Measurements from ENCODE around the gene FAM171A2. TPM values are rescaled to one million over a fixed set of nuclear protein-coding genes. Genes with fewer than 3 reads are reported as not detected.
A peak's percentile ranks its signal among the peaks of the same experiment; 100 is the strongest.

Gene FAM171A2
- total and polyA plus RNA-seq, 2 donors (not counting 1 experiment from before 2014, with no cell fraction given), result 1.7 to 5.0 TPM

DNA sequence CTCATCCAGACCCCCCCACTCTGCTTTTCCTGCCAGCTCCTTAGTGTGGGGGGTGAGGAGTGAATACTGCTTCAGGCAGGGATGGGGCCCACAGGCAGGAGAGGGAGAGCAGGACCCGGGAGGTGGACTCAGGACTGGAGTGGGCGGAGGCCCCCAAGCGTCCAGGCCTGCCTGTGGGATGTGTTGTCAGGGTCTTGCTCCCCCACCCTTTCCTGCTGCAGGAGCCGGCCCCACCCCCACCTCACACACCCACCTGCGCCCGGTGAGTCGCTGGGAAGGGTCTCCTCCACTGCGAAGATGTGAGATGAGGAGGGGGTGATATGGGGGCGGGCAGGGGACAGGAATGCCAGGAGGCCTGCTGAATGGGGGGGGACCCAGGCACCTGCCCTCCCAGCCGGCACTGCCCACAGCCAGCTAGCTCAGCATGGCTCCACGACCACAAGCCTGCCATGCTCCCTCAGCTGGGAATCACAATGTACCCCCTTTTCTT is 1.1 kb downstream of the FAM171A2 start:
- H3K27ac ChIP-seq (ENCODE audit: insufficient read depth, low read length), result no peak overlapping the region
- H3K36me3 ChIP-seq (ENCODE audit: control insufficient read depth, insufficient read depth, low read length), result no peaks in the 10 kb centered on the region
- no peak for DNase-seq (ENCODE audit: low read depth in 2 of 2)
- H2AFZ ChIP-seq (ENCODE audit: low read length), result no peak overlapping the region
- H3K4me3 ChIP-seq (replicated peaks in 1 of 4; ENCODE audit: control extremely low read depth in 1 of 4, insufficient read depth in 1 of 4, low read depth in 3 of 4, low read length in 4 of 4), result peak overlapping the region; percentile 50 to 81 (median 58)
- TF ChIP-seq EZH2 (IDR thresholded peaks at IDR 0.05; ENCODE audit: low read length, missing control alignments), result no peak
- TF ChIP-seq, protein P1, sequence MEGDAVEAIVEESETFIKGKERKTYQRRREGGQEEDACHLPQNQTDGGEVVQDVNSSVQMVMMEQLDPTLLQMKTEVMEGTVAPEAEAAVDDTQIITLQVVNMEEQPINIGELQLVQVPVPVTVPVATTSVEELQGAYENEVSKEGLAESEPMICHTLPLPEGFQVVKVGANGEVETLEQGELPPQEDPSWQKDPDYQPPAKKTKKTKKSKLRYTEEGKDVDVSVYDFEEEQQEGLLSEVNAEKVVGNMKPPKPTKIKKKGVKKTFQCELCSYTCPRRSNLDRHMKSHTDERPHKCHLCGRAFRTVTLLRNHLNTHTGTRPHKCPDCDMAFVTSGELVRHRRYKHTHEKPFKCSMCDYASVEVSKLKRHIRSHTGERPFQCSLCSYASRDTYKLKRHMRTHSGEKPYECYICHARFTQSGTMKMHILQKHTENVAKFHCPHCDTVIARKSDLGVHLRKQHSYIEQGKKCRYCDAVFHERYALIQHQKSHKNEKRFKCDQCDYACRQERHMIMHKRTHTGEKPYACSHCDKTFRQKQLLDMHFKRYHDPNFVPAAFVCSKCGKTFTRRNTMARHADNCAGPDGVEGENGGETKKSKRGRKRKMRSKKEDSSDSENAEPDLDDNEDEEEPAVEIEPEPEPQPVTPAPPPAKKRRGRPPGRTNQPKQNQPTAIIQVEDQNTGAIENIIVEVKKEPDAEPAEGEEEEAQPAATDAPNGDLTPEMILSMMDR (conservative IDR thresholded peaks at IDR 0.05 in 1 of 2, IDR thresholded peaks at IDR 0.05 in 1 of 2; ENCODE audit: low read depth in 1 of 2, low read length in 2 of 2), result no peak
- H3K4me2 ChIP-seq (ENCODE audit: extremely low read depth, insufficient read depth, low read length), result peak overlapping the region; percentile 59
- no peaks in the 10 kb centered on the region for H3K79me2 ChIP-seq (ENCODE audit: control insufficient read depth, insufficient read depth, low read length)
- no peak overlapping the region for H3K9ac ChIP-seq (ENCODE audit: insufficient read depth, low read length)
- H3K9me3 ChIP-seq (ENCODE audit: control insufficient read depth, insufficient read depth, low read depth, low read length), result no peaks in the 10 kb centered on the region
- H4K20me1 ChIP-seq (ENCODE audit: control insufficient read depth, extremely low read depth, insufficient read depth, low read length), result no peaks in the 10 kb centered on the region
- H3K27me3 ChIP-seq (ENCODE audit: control insufficient read depth, insufficient read depth, low read length), result peaks cover 19% of the 10 kb centered on the region
- peaks cover 5% of the 10 kb centered on the region for H3K4me1 ChIP-seq (ENCODE audit: control insufficient read depth, extremely low read depth, insufficient read depth, low read length)

DNA sequence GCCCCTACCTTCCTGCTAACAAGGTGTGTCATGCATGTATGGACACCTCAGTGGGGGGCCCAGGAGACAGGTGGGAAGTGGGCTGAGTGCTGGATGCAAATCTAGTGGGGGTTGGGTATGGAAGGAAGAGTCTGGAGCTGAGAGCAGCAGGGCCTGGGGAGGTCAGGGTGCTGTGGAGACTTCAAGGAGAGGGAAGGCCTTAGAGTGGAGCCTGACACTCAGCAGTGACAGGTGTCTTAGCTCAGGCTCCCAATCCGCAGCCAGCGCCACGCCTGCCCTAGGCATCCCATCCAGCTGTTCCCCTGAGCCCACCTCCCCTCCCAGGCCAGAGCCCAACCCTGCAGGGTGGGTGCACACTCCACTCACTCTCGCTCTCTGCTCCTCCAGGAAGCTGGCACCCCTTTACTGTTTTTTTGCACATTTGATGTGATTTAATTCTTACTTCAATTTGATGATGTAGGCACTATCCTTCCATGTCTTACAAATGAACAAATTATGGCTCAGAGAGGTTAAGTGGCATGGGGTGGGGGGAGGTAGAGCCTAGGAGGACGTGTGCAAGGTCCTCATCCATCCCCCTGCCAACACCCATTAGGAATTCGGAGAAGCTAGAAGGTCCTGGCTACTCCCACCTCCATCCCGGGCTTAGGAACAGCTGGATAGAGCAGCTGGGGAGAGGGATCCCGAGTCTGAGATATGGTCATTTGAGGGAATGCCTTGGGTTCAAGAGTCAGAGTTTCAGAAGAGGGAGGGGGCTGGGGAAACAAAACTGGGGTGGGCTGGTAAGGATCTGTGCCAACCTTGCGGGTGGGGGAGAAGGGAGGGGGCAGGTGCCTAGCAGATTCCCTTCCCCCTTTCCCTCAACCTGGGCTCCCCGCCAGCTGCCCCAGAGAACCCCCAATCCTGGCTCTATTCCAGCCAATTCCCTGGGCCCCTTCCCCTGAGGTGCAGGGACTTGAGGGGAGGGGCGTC is 2.1 kb downstream of the FAM171A2 start:
- TF ChIP-seq, protein P1 (conservative IDR thresholded peaks at IDR 0.05 in 1 of 2, IDR thresholded peaks at IDR 0.05 in 1 of 2; ENCODE audit: low read depth in 1 of 2, low read length in 2 of 2), result no peak
- TF ChIP-seq EZH2 (IDR thresholded peaks at IDR 0.05; ENCODE audit: low read length, missing control alignments), result no peak
- peaks cover 5% of the 10 kb centered on the region for H3K4me1 ChIP-seq (ENCODE audit: control insufficient read depth, extremely low read depth, insufficient read depth, low read length)
- H3K9ac ChIP-seq (ENCODE audit: insufficient read depth, low read length), result no peak overlapping the region
- H3K27ac ChIP-seq (ENCODE audit: insufficient read depth, low read length), result no peak overlapping the region
- DNase-seq (ENCODE audit: low read depth in 2 of 2), result no peak
- no peaks in the 10 kb centered on the region for H3K36me3 ChIP-seq (ENCODE audit: control insufficient read depth, insufficient read depth, low read length)
- no peak overlapping the region for H3K4me2 ChIP-seq (ENCODE audit: extremely low read depth, insufficient read depth, low read length)
- H3K9me3 ChIP-seq (ENCODE audit: control insufficient read depth, insufficient read depth, low read depth, low read length), result no peaks in the 10 kb centered on the region
- peak overlapping the region in 1 of 4 experiments; percentile 81 for H3K4me3 ChIP-seq (replicated peaks in 1 of 4; ENCODE audit: control extremely low read depth in 1 of 4, insufficient read depth in 1 of 4, low read depth in 3 of 4, low read length in 4 of 4)
- no peak overlapping the region for H2AFZ ChIP-seq (ENCODE audit: low read length)
- no peaks in the 10 kb centered on the region for H3K79me2 ChIP-seq (ENCODE audit: control insufficient read depth, insufficient read depth, low read length)
- H4K20me1 ChIP-seq (ENCODE audit: control insufficient read depth, extremely low read depth, insufficient read depth, low read length), result no peaks in the 10 kb centered on the region
- H3K27me3 ChIP-seq (ENCODE audit: control insufficient read depth, insufficient read depth, low read length), result peaks cover 14% of the 10 kb centered on the region

DNA sequence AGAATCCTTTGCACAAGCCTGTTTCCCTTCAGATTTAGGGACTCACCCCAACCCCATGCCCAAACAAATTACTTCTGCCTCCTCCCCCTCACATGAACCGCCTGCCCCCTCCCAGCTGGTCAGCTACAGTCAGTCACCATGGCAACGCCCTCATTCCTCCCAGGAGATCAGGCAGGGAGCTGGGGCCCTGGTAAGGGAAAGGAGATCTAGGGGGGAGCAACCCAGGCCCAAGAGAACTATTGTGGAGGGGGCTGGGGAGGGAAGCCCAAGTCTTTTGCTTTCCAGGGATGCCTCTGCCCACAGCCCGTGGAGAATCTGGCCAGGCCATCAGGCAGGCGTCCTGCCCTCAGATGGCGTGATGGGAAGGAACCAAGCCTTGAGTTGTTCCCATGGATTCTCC is 2.8 kb downstream of the FAM171A2 start:
- no peaks in the 10 kb centered on the region for H3K36me3 ChIP-seq (ENCODE audit: control insufficient read depth, insufficient read depth, low read length)
- H3K27ac ChIP-seq (ENCODE audit: insufficient read depth, low read length), result no peak overlapping the region

More for the DNA sequence above, 2.8 kb downstream of the FAM171A2 start:
- H3K79me2 ChIP-seq (ENCODE audit: control insufficient read depth, insufficient read depth, low read length), result no peaks in the 10 kb centered on the region
- TF ChIP-seq, protein P1 (conservative IDR thresholded peaks at IDR 0.05 in 1 of 2, IDR thresholded peaks at IDR 0.05 in 1 of 2; ENCODE audit: low read depth in 1 of 2, low read length in 2 of 2), result no peak
- no peak for TF ChIP-seq EZH2 (IDR thresholded peaks at IDR 0.05; ENCODE audit: low read length, missing control alignments)
- no peak overlapping the region for H3K9ac ChIP-seq (ENCODE audit: insufficient read depth, low read length)
- H3K4me3 ChIP-seq (replicated peaks in 1 of 4; ENCODE audit: control extremely low read depth in 1 of 4, insufficient read depth in 1 of 4, low read depth in 3 of 4, low read length in 4 of 4), result no peak overlapping the region
- no peaks in the 10 kb centered on the region for H3K9me3 ChIP-seq (ENCODE audit: control insufficient read depth, insufficient read depth, low read depth, low read length)
- no peak overlapping the region for H3K4me2 ChIP-seq (ENCODE audit: extremely low read depth, insufficient read depth, low read length)
- peaks cover 5% of the 10 kb centered on the region for H3K4me1 ChIP-seq (ENCODE audit: control insufficient read depth, extremely low read depth, insufficient read depth, low read length)
- H4K20me1 ChIP-seq (ENCODE audit: control insufficient read depth, extremely low read depth, insufficient read depth, low read length), result no peaks in the 10 kb centered on the region
- DNase-seq (ENCODE audit: low read depth in 2 of 2), result peak; percentile 34 to 72
- H3K27me3 ChIP-seq (ENCODE audit: control insufficient read depth, insufficient read depth, low read length), result peaks cover 9% of the 10 kb centered on the region
- H2AFZ ChIP-seq (ENCODE audit: low read length), result no peak overlapping the region

Measured in fibroblast of lung (primary cell).